NCI-H2171 treated with DMSO at 0.1 percent for 48 hours (cell line): Measurements from ENCODE around the gene BRMS1.
"Not testable (repeated sequence)": the region's sequence is repeated elsewhere in the genome, so short reads cannot be mapped to it uniquely, and the experiment has no call there.

Experiments used
- DNase-seq: peaks from one replicate; lab custom pipeline; 2025; lab: John Stamatoyannopoulos, UW

The BRMS1 gene

GRCh38 chr11:66344550-66345315, at the start of gene BRMS1:
Gene BRMS1, minus strand, starts transcription at chr11:66345104. Its CDS starts 2,870 bp downstream, at chr11:66342234.
- DNase-seq: peak; percentile 93

DNA sequence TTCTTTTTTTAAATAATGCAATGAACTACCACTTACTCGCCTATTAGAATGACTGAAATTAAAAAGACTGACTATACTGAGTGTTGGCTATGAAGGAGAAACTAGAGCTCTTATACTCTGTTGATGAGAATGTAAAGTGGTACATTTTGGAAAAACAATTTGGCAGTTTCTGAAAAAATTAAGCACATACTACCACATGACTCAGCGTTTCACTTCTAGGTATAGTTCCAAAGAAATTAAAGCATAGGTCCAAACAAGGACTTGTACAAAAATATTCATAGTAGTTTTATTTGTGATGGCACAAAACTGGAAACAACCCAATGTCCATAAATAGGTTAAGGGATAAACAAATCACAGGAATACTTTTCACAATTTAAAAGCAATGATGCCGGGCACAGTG, 49.0 kb upstream of the BRMS1 start:
- DNase-seq: no peak

DNA sequence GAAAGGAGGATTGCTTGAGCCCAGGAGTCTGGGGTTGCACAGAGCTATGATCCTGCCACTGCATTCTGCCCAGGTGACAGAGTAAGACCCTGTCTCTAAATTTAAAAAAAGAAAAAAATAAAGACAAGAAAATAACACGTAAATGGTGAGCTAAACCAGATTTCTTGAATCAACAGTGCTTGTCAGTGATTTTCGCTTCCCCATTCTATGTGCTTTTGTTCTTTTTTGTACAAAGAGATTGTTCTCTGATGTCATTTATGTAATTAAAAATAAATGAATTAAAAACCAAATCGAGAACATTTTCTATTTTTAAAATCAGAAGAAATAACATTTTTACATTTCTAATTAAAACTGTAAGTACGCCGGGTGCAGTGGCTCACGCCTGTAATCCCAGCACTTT, 46.4 kb upstream of the BRMS1 start:
- no peak for DNase-seq

- peak; percentile 43 for DNase-seq
Observed at GRCh38 chr11:66388780-66389386, 44.0 kb upstream of the BRMS1 start.

DNA sequence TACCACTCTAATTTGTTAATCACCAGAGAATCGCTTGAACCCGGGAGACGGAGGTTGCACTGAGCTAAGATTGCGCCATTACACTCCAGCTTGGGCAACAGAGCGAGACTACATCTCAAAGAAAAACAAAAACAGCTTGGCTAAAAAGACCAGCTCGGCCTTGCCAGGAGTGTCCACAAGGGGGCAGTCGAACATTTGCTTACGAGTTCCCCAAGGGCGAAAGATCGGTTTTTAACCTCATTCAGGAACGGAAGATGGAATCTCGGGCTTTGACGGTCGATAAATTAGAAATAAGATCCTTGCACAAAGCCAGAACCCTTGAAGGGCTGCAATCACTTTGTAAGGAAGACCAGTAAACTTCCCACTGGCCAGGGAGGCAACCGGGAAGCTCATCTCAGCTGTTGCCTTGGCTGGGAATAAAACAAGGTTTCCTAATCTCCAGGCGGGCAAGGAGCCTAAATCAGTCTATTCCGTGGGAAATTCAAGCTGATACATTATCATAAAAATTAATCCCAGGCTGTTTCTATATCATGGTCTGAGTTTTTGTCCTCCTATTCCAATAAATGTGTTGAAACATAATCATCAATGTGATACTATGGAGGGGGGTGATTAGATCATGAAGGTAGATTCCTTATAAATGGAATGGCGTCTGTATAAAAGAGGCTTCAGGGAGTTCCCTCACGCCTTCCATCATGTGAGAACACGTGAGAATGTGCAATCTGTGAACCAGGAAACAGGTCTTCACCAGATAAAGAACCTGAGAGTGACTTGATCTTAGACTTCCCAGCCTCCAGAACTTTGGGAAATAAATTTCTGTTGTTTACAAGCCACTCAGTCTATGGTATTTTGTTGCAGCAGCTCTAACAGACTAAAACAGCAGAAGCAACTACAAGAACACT, 41.5 kb upstream of the BRMS1 start:
- peak; percentile 83 for DNase-seq

GRCh38 chr11:66384316-66384715, 39.4 kb upstream of the BRMS1 start:
- not testable (repeated sequence) for DNase-seq

DNA sequence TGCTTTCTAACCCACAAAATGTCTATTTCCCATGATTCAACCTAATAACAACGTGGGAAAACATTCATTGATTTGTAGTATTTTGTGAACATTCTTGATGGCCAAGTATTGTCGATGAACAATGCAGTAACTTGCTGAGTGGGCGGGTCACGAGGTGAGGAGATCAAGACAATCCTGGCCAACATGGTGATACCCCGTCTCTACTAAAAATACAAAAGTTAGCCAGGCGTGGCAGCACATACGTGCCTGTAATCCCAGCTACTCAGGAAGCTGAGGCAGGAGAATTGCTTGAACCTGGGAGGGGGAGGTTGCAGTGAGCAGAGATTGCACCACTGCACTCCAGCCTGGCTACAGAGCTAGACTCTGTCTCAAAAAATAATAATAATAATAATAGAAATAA, 35.4 kb upstream of the BRMS1 start:
- DNase-seq: not testable (repeated sequence)

- DNase-seq: not testable (repeated sequence)
Observed at GRCh38 chr11:66373690-66374287, 28.9 kb upstream of the BRMS1 start.

DNA sequence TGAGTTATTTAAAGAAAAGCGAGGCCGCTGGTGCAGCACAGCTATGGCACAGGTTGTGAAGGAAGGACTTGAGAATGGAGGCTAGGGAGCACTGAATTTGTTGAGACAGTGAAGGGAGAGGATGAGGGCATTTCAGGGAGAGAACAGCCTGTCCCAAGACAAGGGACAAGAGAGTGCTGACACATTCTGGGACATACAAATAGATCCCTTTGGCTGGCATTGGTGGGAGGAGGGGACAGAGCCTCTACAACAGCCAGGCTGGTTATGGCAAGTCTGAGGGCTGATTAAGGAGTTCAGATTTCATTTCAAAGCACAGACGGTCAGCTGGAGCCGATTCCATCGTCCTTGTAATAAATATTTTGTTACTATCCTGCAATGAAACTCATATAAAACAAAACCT, 28.4 kb upstream of the BRMS1 start:
- peak; percentile 68 for DNase-seq

DNA sequence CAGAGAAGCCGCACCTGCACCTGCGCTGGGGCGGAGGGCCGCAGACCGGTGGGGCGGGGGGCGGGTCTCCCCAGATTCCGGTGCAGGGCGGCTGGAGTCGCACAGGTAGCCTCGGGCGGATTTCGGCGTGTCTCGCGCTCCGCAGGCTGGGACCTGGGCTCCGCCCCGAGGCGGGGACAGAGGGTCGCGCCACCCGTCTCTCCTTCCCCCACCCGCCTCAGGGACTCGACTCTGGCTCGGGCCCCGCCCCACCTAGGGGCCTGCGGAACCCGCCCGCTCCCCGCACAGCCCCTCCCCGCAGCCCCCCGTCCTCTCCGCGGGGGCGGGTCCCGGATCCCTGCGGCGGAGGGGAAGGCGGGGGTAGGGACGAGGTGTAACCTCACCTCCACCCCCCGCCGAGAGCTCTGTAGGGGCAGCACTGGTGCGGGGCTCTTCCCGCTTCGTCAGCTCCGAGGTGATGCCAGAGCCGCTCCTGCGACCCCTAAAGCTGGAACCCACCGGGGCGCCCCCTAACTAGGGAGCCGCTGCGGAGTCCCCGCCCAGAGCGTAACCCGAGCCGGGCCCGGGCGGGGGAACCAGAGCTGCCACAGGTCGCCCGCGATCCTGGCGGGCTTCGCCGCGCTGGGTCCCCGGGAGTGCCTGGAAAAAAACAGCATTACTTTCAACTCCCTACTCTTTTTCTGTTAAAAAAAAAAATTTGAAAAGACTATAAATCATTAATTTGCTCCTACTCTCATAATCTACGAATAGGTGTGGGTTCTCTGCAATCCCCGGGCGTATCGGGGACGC, 26.9 kb upstream of the BRMS1 start, which contains the start of gene SLC29A2:
SLC29A2 (minus strand) TSS at position 134 of the 789 bp plus-strand sequence. CDS start 169 bp downstream, outside the sequence.
- DNase-seq: peak; percentile 94

DNA sequence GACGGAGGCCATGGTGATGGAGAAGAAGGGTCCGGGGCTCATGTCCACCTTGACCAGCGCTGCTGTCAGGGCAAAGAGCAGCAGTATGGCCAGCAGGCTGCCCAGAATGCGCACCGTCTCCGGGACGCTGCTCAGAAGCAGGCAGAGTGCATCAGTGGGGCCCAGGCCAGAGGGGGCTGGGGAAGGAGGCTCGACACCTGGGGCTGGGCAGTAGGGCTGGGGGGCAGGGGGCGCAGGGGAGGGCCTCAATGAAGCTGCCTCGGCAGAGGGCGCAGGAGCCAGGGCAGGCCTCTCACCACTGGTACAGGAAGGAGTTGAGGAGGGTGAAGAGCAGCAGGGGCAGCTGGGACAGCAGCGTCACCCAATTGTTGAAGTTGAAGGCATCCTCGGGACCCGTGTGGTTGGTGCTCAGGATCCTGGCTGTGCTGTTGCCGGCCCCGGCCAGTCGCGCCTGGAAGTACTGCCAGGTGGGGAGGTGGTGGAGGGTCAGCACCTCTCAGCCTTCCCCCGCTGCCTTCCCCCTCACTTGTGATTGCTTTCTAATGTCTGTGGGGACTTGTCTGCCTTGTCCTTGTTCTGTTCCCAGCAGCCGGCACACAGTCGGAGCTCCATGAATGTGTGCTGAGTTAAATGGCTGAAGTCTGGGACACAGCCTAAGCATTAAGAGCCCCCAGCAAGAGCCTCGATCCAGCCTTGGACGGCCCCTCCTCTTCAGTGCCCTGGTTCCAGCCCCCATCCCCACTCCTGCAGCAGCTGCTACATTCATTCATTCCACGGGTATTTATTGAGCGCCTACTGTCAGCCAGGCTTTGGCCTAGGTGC, 24.4 kb upstream of the BRMS1 start:
- DNase-seq: no peak

GRCh38 chr11:66368484-66368883, 23.6 kb upstream of the BRMS1 start:
- DNase-seq: no peak

DNA sequence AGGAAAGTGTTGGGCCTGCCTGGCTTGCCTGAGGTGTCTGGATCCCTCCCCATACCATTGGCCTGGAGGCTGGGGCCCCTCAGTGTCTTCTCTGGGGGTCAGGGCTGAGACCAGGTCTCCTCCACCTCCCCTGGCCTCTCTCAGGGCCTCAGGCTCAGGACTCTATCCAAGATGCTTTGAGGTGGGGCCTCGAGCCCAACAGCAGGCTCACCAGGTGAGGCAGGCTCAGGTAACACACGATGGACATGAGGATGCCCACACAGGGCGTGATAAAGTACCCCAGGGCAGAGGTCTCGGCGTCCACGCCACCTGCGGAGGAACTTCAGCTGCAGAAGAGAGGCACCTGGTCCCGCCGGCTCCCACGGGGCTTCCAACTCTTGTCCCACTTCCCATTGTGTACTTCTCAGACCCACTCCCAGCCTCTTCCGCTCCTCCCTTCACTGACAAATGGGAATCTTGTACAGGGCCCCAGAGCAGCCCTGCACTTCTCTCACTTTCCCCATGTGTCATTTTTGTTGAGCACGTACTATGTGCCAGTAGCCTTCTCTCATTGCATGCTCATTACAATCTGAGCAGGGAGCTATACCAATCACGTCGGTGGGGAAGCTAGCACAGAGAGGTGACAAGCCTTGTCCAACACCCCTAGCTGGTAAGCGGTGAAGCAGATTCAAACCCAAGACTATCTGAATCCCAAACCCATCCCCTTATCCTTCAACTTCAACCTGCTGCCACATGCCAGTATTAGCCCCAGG, 22.8 kb upstream of the BRMS1 start:
- no peak for DNase-seq

DNA sequence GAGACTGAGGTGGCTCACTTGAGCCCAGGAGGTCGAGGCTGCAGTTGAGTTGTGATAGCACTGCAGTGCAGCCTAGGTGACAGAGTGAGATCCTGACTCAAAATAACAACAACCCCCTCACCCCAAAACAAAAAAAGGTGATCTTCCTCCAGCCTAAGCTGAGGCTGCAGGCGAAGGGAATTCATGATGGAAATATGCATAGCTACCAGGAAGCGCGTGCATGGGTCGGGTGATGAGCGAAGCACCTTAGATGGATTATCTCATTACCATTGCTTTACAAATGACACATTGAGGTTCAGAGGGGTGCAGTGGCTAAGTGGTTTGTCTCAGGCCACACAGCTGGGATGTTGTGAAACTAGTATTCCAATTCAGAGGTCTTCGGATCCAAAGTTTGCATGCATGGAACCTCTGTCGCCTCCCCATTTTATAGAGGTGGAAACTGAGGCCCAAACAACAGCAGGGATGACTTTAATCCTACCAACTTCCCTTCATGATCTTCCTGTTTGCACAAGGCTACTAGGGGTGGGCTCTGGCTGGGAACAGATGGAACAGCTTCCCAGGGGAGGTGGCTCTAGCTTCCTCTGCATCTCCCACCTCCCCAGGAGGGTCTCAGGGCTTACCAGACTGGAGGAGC, 22.1 kb upstream of the BRMS1 start:
- DNase-seq: no peak

GRCh38 chr11:66365711-66366619, 21.1 kb upstream of the BRMS1 start:
- no peak for DNase-seq

GRCh38 chr11:66365166-66365565, 20.3 kb upstream of the BRMS1 start:
- DNase-seq: no peak

DNA sequence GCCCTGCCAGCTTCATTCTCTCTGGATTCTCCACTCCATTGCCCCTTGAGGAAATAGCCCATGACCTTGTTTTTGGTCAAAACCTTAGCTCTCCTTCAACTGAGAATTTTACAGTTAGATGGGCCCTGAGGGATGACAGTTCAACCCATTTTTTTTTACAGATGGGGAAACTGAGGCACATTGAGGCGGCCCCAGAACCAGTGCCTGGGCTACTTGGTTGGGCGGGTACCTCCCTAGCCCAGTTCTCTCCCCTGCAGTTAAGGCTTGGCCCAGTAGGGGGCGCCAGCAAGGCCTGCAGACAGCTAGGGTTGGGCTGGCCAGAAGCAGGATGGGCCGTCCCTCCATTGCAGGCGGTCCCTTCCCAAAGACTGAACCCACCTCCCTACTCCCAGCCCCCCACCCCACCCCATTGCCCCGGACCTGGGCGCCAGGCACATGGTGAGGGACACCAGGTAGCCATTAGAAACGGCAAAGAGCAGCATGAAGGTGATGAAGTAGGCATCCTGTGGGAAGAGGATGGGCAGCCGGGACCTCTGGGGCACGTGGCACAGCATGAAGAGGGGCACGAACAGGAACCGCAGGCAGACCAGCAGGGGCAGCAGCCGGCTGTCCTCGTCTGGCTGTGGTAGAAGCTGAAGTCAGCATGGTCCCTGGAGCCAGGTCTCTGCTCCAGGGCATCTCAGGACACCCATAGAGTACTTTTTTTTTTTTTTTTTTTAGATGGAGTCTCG, 19.1 kb upstream of the BRMS1 start:
- DNase-seq: no peak
